ENCODE measurements around the gene LY6G5B. TPM values are rescaled to one million over a fixed set of nuclear protein-coding genes. Genes with fewer than 3 reads are reported as not detected.

Gene LY6G5B
- total RNA-seq, 3 donors from 2014 or later, result 13.1 to 17.2 (median 15.5) TPM

- DNase-seq, result no peak
- Histone ChIP-seq H3K4me3 (no peak overlapping the region), H3K9me3 (no peaks in the 10 kb centered on the region), H3K4me1 (ENCODE audit: low read depth) (peaks cover 40% of the 10 kb centered on the region), H3K36me3 (ENCODE audit: low read depth) (no peaks in the 10 kb centered on the region)
- intact Hi-C loops (cut with DNase I, micrococcal nuclease), result no loop called here
- ATAC-seq, result no peak
- TF ChIP-seq CTCF (IDR thresholded peaks at IDR 0.05), result no peak
Observed at GRCh38 chr6:31658158-31658688, 11.6 kb upstream of the LY6G5B start.

- no peak for DNase-seq
- Histone ChIP-seq H3K36me3 (ENCODE audit: low read depth) (no peaks in the 10 kb centered on the region), H3K9me3 (no peaks in the 10 kb centered on the region), H3K4me1 (ENCODE audit: low read depth) (peaks cover 49% of the 10 kb centered on the region), H3K4me3 (no peak overlapping the region)
- ATAC-seq, result no peak
- TF ChIP-seq CTCF (IDR thresholded peaks at IDR 0.05), result no peak
- intact Hi-C loops (cut with DNase I, micrococcal nuclease), result no loop called here
Observed at GRCh38 chr6:31658983-31659648, 10.7 kb upstream of the LY6G5B start.

GRCh38 chr6:31659649-31660380 is 10.0 kb upstream of the LY6G5B start:
- TF ChIP-seq CTCF (IDR thresholded peaks at IDR 0.05), result no peak
- H3K9me3 ChIP-seq, result no peaks in the 10 kb centered on the region
- H3K4me3 ChIP-seq, result peak overlapping the region; percentile 59
- no peaks in the 10 kb centered on the region for H3K36me3 ChIP-seq (ENCODE audit: low read depth)
- intact Hi-C loops (cut with DNase I, micrococcal nuclease), result no loop called here
- peak; percentile 38 for ATAC-seq
- DNase-seq, result peak in 2 of 3 donors; percentile 40 to 64
- H3K4me1 ChIP-seq (ENCODE audit: low read depth), result peaks cover 50% of the 10 kb centered on the region

- DNase-seq (peak; percentile 89 to 93 (median 91)), ATAC-seq (peak; percentile 81)
- intact Hi-C loops (cut with DNase I, micrococcal nuclease), result no loop called here
- Histone ChIP-seq H3K9me3 (no peaks in the 10 kb centered on the region), H3K4me3 (peak within 1 kb of the TSS; percentile 59), H3K4me1 (ENCODE audit: low read depth) (peaks cover 44% of the 10 kb centered on the region), H3K36me3 (ENCODE audit: low read depth) (no peaks in the 10 kb centered on the region)
- TF ChIP-seq CTCF (IDR thresholded peaks at IDR 0.05), result no peak
Observed at GRCh38 chr6:31660381-31661261, 9.2 kb upstream of the LY6G5B start, which contains the start of gene C6orf47. Gene C6orf47, minus strand, starts transcription at chr6:31660778. Its CDS starts 831 bp downstream, at chr6:31659947.

All from mucosa of descending colon (tissue), 3 donors.